BE2C (cell line): ENCODE data around the gene GPRC5C.

Experiments used
- DNase-seq: peaks from one replicate; pipeline ENCODE4 v3.0.0-alpha.2; 2020
- H3K27me3 ChIP-seq: fragments of 250-450 bp; sonication (Bioruptor Pico); 2 replicates; pipeline ENCODE4 v1.5.1; 2020; ENCODE audit warnings: mild to moderate bottlenecking
- H3K36me3 ChIP-seq: fragments of 250-450 bp; sonication (Bioruptor Pico); 2 replicates; pipeline ENCODE4 v1.5.1; 2020; ENCODE audit warnings: mild to moderate bottlenecking
- H3K4me1 ChIP-seq: fragments of 250-450 bp; sonication (Bioruptor Pico); 2 replicates; pipeline ENCODE4 v1.5.1; 2020
- H3K4me3 ChIP-seq: 2 replicates; pipeline ENCODE4 v1.5.1; 2011; ENCODE audit warnings: low read depth, low read length
- H3K9me3 ChIP-seq: fragments of 250-450 bp; sonication (Bioruptor Pico); 2 replicates; pipeline ENCODE4 v1.5.1; 2020
- TF ChIP-seq, protein P1 (sequence below): IDR thresholded peaks from 2 replicates; pipeline ENCODE4 v1.5.1; 2012; ENCODE audit warnings: mild to moderate bottlenecking, low read depth, low read length

Gene GPRC5C

DNA sequence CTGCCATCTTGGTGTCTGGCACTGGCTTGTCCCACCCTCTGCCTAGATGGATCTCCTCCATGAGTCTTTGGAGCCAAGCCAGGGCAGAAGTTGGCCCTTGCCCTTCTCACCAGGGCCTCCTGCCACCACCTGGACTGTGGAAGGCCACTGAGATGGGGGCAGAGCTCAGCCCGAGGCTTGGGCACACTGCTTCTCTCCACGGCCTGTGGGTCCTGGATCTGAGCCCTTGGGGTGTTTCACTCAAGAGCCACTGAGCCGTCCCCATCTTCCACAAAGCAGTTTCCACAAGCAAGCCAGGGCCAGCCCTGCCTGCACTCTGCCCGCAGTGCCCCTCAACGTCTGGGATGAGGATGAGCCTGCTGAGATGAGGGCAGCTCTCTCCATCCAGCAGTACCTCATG lies 17.9 kb downstream of the GPRC5C start:
- no peaks in the 10 kb centered on the region for H3K9me3 ChIP-seq
- TF ChIP-seq, protein P1, sequence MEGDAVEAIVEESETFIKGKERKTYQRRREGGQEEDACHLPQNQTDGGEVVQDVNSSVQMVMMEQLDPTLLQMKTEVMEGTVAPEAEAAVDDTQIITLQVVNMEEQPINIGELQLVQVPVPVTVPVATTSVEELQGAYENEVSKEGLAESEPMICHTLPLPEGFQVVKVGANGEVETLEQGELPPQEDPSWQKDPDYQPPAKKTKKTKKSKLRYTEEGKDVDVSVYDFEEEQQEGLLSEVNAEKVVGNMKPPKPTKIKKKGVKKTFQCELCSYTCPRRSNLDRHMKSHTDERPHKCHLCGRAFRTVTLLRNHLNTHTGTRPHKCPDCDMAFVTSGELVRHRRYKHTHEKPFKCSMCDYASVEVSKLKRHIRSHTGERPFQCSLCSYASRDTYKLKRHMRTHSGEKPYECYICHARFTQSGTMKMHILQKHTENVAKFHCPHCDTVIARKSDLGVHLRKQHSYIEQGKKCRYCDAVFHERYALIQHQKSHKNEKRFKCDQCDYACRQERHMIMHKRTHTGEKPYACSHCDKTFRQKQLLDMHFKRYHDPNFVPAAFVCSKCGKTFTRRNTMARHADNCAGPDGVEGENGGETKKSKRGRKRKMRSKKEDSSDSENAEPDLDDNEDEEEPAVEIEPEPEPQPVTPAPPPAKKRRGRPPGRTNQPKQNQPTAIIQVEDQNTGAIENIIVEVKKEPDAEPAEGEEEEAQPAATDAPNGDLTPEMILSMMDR, result no peak
- H3K36me3 ChIP-seq, result no peaks in the 10 kb centered on the region
- no peak overlapping the region for H3K4me3 ChIP-seq
- H3K4me1 ChIP-seq, result peaks cover 23% of the 10 kb centered on the region
- no peaks in the 10 kb centered on the region for H3K27me3 ChIP-seq
- DNase-seq, result no peak

DNA sequence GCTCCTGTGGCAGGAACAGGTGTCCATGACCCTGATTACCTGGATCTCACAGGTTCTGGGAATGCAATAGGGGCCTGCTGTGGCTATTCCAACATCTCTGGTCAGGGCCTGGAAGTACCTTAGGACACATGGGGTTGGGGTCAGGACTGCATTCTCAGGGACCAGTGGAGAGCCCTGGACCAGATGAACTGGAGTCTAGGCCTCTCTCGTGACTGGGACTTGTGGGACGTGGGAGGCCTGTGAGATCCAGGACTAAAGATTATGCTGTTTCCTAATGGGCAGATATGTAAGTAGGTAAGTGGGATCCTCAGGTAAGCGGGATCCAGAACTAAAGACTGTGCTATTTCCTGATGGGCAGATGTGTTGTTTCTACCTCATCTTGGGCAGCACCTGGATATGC lies 18.3 kb downstream of the GPRC5C start:
- no peaks in the 10 kb centered on the region for H3K9me3 ChIP-seq
- H3K27me3 ChIP-seq, result no peaks in the 10 kb centered on the region
- DNase-seq, result no peak
- no peaks in the 10 kb centered on the region for H3K36me3 ChIP-seq
- no peak overlapping the region for H3K4me3 ChIP-seq
- TF ChIP-seq, protein P1, result no peak
- H3K4me1 ChIP-seq, result peaks cover 27% of the 10 kb centered on the region

DNA sequence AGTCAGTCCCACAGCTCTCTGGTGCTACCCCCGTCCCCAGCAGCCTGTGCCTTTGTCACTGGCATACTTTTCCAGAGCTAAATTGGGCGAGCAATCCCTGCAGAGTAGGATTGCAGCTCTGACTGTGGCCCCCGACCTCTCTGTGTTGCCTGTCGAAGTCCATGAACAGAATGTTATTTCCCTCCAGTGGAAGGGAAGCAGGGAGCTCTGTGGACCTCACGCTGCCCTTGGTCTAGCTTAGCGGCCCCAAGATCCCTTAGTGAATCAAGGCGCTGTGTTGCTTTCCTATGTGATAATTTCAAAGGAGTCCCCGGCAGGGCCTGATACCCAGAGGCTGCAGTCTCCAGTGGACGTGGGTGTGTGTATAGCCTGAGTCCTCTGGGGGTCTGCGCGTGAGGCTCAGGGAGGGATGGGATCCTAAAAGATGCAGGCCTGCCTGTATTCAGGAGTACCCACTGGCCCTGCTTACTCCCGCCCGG lies 19.1 kb downstream of the GPRC5C start:
- no peak for DNase-seq
- H3K36me3 ChIP-seq, result no peaks in the 10 kb centered on the region
- no peaks in the 10 kb centered on the region for H3K9me3 ChIP-seq
- H3K27me3 ChIP-seq, result no peaks in the 10 kb centered on the region
- H3K4me3 ChIP-seq, result no peak overlapping the region
- peaks cover 31% of the 10 kb centered on the region for H3K4me1 ChIP-seq
- TF ChIP-seq, protein P1, result no peak

DNA sequence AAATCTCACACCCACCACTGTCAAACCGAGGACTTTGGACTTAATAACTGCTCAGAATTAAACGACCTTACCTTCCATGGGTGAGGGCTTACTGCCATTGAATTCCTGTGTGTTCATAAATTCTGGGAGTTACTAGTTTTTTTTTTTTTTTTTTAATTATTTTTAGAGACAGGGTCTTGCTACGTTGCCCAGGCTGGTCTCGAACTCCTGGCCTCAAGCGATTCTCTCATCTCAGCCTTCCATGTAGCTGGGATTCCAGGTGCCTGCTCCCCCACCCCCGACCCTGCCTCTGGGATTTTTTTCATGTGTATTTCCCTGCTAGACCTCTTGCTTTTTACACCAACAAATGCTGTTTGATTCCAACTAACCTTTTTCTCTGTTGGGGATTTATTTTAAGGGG lies 19.7 kb downstream of the GPRC5C start:
- no peaks in the 10 kb centered on the region for H3K36me3 ChIP-seq
- TF ChIP-seq, protein P1, result no peak
- H3K4me1 ChIP-seq, result peaks cover 35% of the 10 kb centered on the region
- no peaks in the 10 kb centered on the region for H3K9me3 ChIP-seq
- H3K4me3 ChIP-seq, result no peak overlapping the region
- no peaks in the 10 kb centered on the region for H3K27me3 ChIP-seq
- DNase-seq, result no peak

DNA sequence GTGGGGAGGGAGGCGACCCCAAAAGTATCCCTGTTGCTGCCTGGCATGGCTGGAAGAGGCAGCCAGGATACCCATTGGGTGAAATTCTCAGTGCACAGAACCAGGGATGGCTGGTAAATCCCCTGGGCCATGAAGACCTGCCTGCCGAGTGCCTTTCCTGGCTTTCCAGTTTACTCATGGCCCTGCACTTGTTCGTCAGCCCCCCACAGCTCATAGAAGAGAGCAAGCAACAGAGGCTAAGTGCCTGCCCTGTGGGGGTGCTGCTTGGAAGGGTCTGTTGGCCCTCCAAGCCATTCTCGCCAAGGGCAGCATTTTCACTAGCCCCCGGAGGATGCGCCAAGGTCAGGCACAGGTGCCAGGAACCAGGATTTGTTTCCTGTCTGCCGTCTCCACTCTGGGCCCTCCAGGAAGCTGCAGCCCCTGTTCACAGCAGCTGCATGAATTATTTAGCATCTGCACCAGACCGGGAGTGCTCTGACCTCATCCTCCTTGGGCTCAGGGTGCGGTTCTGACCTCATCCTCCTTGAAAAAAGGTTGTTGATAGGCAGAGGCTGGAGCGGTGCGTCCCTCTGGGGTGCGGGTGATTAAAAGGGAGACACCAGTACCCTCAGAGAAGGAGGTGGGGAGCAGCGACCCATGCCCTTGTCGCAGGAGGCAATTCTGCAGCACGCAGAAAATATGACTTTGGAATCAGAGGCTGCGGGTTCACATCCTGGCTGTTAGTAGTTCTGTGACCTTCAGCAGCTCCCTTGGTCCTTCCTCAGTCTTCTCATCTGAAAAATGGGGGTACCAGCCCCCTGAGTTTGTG lies 20.3 kb downstream of the GPRC5C start:
- DNase-seq, result no peak
- H3K9me3 ChIP-seq, result no peaks in the 10 kb centered on the region
- H3K4me1 ChIP-seq, result peaks cover 32% of the 10 kb centered on the region
- no peaks in the 10 kb centered on the region for H3K27me3 ChIP-seq
- H3K36me3 ChIP-seq, result no peaks in the 10 kb centered on the region
- no peak overlapping the region for H3K4me3 ChIP-seq
- TF ChIP-seq, protein P1, result no peak
